Peyer's patch (tissue), 4 donors: ENCODE results near the gene JAK3.

Experiments
- POLR2A ChIP-seq, 2 donors: fragments of 450-650 bp; IDR thresholded peaks; one replicate each; pipeline ENCODE4 v1.5.1; 2017; ENCODE audit warnings: antibody characterized with exemption in 2 of 2, mild to moderate bottlenecking in 2 of 2, moderate library complexity in 2 of 2
- TF ChIP-seq, protein P1 (sequence below), 6 experiments: fragments of 450-650 bp in 4 of 6; fragments of 200-600 bp in 2 of 6; sonication (generic) in 1 of 6; IDR thresholded peaks; one replicate each; pipeline ENCODE4 v1.5.1; 2017 to 2019; ENCODE audit warnings: antibody characterized with exemption in 6 of 6, mild to moderate bottlenecking in 3 of 6, moderate library complexity in 1 of 6

DNA sequence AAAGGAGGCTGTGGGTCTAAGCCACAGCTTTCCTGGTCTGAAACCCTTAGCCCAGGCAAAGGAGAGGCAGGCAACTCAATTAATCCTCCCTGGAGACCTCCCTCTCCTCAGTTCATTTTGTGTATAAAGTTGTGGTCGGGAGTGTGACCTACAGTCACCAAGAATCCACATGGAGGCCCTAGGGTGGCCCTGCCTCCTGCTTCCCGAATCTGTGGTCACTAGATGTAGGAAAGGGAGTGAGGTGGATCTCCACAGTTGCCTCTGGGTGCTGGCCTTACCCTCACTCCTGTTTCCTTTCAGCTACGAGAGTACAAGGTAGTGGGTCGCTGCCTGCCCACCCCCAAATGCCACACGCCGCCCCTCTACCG lies 13.2 kb upstream of the JAK3 start:
- TF ChIP-seq POLR2A (IDR thresholded peaks at IDR 0.05), result no peak
- TF ChIP-seq, protein P1, sequence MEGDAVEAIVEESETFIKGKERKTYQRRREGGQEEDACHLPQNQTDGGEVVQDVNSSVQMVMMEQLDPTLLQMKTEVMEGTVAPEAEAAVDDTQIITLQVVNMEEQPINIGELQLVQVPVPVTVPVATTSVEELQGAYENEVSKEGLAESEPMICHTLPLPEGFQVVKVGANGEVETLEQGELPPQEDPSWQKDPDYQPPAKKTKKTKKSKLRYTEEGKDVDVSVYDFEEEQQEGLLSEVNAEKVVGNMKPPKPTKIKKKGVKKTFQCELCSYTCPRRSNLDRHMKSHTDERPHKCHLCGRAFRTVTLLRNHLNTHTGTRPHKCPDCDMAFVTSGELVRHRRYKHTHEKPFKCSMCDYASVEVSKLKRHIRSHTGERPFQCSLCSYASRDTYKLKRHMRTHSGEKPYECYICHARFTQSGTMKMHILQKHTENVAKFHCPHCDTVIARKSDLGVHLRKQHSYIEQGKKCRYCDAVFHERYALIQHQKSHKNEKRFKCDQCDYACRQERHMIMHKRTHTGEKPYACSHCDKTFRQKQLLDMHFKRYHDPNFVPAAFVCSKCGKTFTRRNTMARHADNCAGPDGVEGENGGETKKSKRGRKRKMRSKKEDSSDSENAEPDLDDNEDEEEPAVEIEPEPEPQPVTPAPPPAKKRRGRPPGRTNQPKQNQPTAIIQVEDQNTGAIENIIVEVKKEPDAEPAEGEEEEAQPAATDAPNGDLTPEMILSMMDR (IDR thresholded peaks at IDR 0.05), result no peak
